ENCODE results near the gene ZNF33A. TPM values are rescaled to one million over a fixed set of nuclear protein-coding genes. Genes with fewer than 3 reads are reported as not detected.
"Not testable (repeated sequence)": the region's sequence is repeated elsewhere in the genome, so short reads cannot be mapped to it uniquely, and the experiment has no call there.

ZNF33A gene
- total RNA-seq, 2 donors from 2014 or later = 30.4 to 32.8 TPM

GRCh38 chr10:38072552-38072951 is 62.1 kb downstream of the ZNF33A start:
- intact Hi-C loops (cut with DNase I) = no loop called here
- H3K4me3 ChIP-seq = no peak overlapping the region
- H3K27me3 ChIP-seq = no peaks in the 10 kb centered on the region
- DNase-seq = no peak
- H3K9me3 ChIP-seq = no peaks in the 10 kb centered on the region
- TF ChIP-seq CTCF (IDR thresholded peaks at IDR 0.05) = no peak
- H3K4me1 ChIP-seq = no peaks in the 10 kb centered on the region
- H3K36me3 ChIP-seq = no peaks in the 10 kb centered on the region
- no peak overlapping the region for H3K27ac ChIP-seq
- H3K9ac ChIP-seq (ENCODE audit: low read depth in 2 of 2, low read length in 2 of 2) = no peak overlapping the region

DNA sequence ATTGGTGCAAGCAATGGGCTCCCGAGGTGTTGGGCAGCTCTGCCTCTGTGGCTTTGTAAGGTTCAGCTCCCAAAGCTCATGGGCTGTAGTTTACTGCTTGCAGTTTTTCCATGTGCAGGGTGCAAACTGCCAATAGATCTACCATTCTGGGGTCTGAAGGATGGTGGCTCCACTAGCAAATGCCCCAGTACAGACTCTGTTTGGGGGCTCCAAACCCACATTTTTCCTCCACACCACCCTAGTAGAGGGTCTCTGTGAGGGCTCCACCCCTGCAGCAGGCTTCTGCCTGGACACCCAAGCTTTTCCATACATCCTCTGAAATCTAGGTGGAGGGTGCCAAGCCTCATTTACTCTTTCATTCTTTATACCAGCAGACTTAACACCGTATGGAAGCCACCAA is 66.2 kb downstream of the ZNF33A start:
- H3K4me3 ChIP-seq = no peak overlapping the region

DNA sequence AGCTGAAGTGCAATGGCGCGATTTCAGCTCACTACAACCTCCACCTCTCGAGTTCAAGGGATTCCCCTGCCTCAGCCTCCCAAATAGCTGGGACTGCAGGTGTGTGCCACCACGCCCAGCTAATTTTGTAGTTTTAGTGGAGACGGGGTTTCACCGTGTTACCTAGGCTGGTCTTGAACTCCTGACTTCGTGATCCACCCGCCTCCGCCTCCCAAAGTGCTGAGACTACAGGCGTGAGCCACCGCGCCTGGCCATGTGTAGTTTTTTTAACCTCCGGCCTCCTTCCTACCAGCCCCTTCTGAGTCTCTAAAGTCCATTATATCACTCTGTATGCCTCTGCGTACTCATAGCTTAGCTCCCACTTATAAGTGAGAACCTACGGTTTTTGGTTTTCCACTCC is 82.8 kb downstream of the ZNF33A start:
- not testable (repeated sequence) for H3K27ac ChIP-seq; DNase-seq; H3K9ac ChIP-seq (ENCODE audit: low read depth in 2 of 2, low read length in 2 of 2)

More for the DNA sequence above, 66.2 kb downstream of the ZNF33A start:
- DNase-seq = no peak
- no peak overlapping the region for H3K27ac ChIP-seq
- H3K9me3 ChIP-seq = no peaks in the 10 kb centered on the region
- no peak for TF ChIP-seq CTCF (IDR thresholded peaks at IDR 0.05)
- H3K27me3 ChIP-seq = no peaks in the 10 kb centered on the region
- no peaks in the 10 kb centered on the region for H3K4me1 ChIP-seq
- intact Hi-C loops (cut with DNase I) = no loop called here
- H3K9ac ChIP-seq (ENCODE audit: low read depth in 2 of 2, low read length in 2 of 2) = no peak overlapping the region
- no peaks in the 10 kb centered on the region for H3K36me3 ChIP-seq

GRCh38 chr10:38093816-38094157 is 83.3 kb downstream of the ZNF33A start:
- no peak overlapping the region for H3K27ac ChIP-seq
- intact Hi-C loops (cut with DNase I) = loop anchor here (5.0 to 10.0 kb wide), 3 partner anchors 79 to 239 kb away; partner anchors contain the start of genes ZNF248, ZNF25 and ZNF33A
- TF ChIP-seq CTCF (IDR thresholded peaks at IDR 0.05) = no peak
- H3K9me3 ChIP-seq = no peaks in the 10 kb centered on the region
- DNase-seq = no peak
- H3K36me3 ChIP-seq = no peaks in the 10 kb centered on the region
- no peaks in the 10 kb centered on the region for H3K27me3 ChIP-seq
- no peaks in the 10 kb centered on the region for H3K4me1 ChIP-seq
- peak overlapping the region; percentile 90 for H3K4me3 ChIP-seq
- H3K9ac ChIP-seq (ENCODE audit: low read depth in 2 of 2, low read length in 2 of 2) = peak overlapping the region; percentile 19 to 66

More for the DNA sequence above, 82.8 kb downstream of the ZNF33A start:
- H3K4me1 ChIP-seq, H3K27me3 ChIP-seq, H3K9me3 ChIP-seq, H3K36me3 ChIP-seq: not testable (repeated sequence)
- intact Hi-C loops (cut with DNase I) = loop anchor here (5.0 to 10.0 kb wide), 3 partner anchors 79 to 239 kb away; partner anchors contain the start of genes ZNF248, ZNF25 and ZNF33A
- peak overlapping the region; percentile 90 for H3K4me3 ChIP-seq

DNA sequence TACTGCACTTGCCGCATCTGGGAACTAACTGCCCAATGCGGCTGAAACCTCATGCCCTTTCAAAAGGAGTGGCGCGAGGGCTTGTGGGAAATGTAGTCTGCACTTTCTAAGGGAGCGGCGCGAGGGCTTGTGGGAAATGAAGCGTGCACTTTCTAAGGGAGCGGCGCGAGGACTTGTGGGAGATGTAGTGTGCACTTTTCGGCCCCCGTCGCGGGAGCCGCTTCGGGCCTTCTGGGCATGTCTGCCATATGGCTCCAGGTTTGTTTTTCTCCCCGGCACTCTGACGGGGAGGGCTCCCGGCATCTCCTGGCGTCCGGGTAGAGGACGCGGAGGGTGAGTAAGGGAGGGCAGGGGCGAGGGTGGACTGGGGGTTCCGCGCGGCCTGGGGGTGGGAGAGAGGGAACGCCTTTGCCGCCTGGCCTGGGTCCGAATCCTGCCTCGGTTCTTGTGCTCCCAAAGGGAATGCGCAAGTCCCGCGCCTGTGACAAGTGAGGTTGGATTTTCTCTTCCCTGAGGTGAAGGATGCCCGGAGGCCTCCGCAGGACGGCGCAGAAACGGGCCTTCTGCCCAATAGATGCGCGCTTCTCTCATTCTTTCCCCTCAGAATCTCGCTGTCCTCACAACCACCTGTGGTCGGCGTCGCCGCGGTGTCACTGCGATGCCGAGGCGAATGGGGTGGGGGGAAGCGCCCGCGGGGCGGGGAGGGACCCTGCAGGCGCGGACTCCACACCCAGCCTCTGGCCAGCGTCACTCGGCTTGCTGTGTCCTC is 83.9 kb downstream of the ZNF33A start, which contains the start of gene ZNF37A:
Gene ZNF37A (plus strand): TSS at position 180 of the 769 bp plus-strand sequence. CDS start 2,281 bp downstream, outside the sequence.
- peak; percentile 96 for DNase-seq
- H3K4me1 ChIP-seq = no peaks in the 10 kb centered on the region
- intact Hi-C loops (cut with DNase I) = loop anchor here (5.0 to 10.0 kb wide), 3 partner anchors 80 to 240 kb away; partner anchors contain the start of genes ZNF248, ZNF25 and ZNF33A
- H3K4me3 ChIP-seq = peak within 1 kb of the TSS; percentile 90
- no peaks in the 10 kb centered on the region for H3K27me3 ChIP-seq
- H3K9me3 ChIP-seq = no peaks in the 10 kb centered on the region
- no peak for TF ChIP-seq CTCF (IDR thresholded peaks at IDR 0.05)
- peak within 1 kb of the TSS; percentile 76 to 88 for H3K9ac ChIP-seq (ENCODE audit: low read depth in 2 of 2, low read length in 2 of 2)
- peak within 1 kb of the TSS; percentile 87 for H3K27ac ChIP-seq
- no peaks in the 10 kb centered on the region for H3K36me3 ChIP-seq

All from colonic mucosa (tissue), 4 donors.